H1 (cell line): Measurements from ENCODE around the gene DPEP2NB. TPM values are rescaled to one million over a fixed set of nuclear protein-coding genes. Genes with fewer than 3 reads are reported as not detected.

Experiments
- CTCF ChIA-PET: fragments of 300-600 bp; sonication (Branson Sonifier 250); formaldehyde crosslinking; loops from one replicate; lab custom pipeline; 2021; ENCODE audit not compliant: partially characterized antibody; lab: Charles Lee
- POLR2A ChIA-PET: fragments of 300-600 bp; sonication (Branson Sonifier 250); formaldehyde crosslinking; loops from one replicate; lab custom pipeline; 2021; ENCODE audit warnings: inconsistent platforms; ENCODE audit not compliant: partially characterized antibody; lab: Charles Lee
- DNase-seq, 2 experiments: peaks; one replicate each; pipeline versions ENCODE4 v3.0.0 to v3.0.0-alpha.2; 2010 to 2022; ENCODE audit warnings: low spot score in 2 of 2, low read depth in 1 of 2, mixed read lengths in 1 of 2
- FAIRE-seq: peaks from 2 replicates; lab custom pipeline; 2011; peaks lifted over from hg19 to GRCh38; lab: Jason Lieb, UNC
- H2AFZ ChIP-seq: 2 replicates; pipeline ENCODE4 v1.8.1; 2012; ENCODE audit warnings: low read length, inconsistent platforms
- H2AK5ac ChIP-seq: 2 replicates; pipeline ENCODE4 v1.6.1; 2013; ENCODE audit warnings: low read depth, low read length
- H2BK120ac ChIP-seq: replicated peaks from 2 replicates; pipeline ENCODE3; 2013; ENCODE audit warnings: low read depth, low read length, inconsistent platforms
- H2BK12ac ChIP-seq: 2 replicates; pipeline ENCODE4 v1.6.1; 2013; ENCODE audit warnings: low read depth, low read length
- H2BK15ac ChIP-seq: 2 replicates; pipeline ENCODE4 v1.6.1; 2013; ENCODE audit warnings: low read length
- H2BK20ac ChIP-seq: 2 replicates; pipeline ENCODE4 v1.6.1; 2013; ENCODE audit warnings: low read length
- H2BK5ac ChIP-seq: 2 replicates; pipeline ENCODE4 v1.6.1; 2013; ENCODE audit warnings: low read depth, low read length
- H3K14ac ChIP-seq: 2 replicates; pipeline ENCODE4 v1.6.1; 2013; ENCODE audit warnings: inconsistent platforms; ENCODE audit not compliant: insufficient read length
- H3K18ac ChIP-seq: 2 replicates; pipeline ENCODE4 v1.6.1; 2013; ENCODE audit warnings: low read length; ENCODE audit errors: extremely low read depth
- H3K23ac ChIP-seq: 2 replicates; pipeline ENCODE4 v1.6.1; 2013; ENCODE audit warnings: inconsistent platforms; ENCODE audit not compliant: insufficient read length
- H3K23me2 ChIP-seq: 2 replicates; pipeline ENCODE4 v1.6.1; 2013; ENCODE audit warnings: low read depth, low read length
- H3K27ac ChIP-seq: 2 replicates; pipeline ENCODE4 v1.6.1; 2011; ENCODE audit warnings: low read depth, low read length, inconsistent platforms
- H3K27me3 ChIP-seq, 4 experiments: replicated peaks in 1 of 4; 1 replicate in 1 of 4; 2 replicates in 3 of 4; pipeline versions ENCODE4 v1.6.1 to v1.8.1; 2011 to 2013; ENCODE audit warnings: low read length in 3 of 4, mild to moderate bottlenecking in 3 of 4, inconsistent platforms in 2 of 4, mixed read lengths in 2 of 4, moderate library complexity in 1 of 4; ENCODE audit not compliant: control insufficient read depth in 3 of 4, insufficient read depth in 3 of 4; ENCODE audit errors: extremely low read depth in 1 of 4
- H3K36me3 ChIP-seq, 4 experiments: 2 replicates each; pipeline versions ENCODE4 v1.6.1 to v1.8.1; 2011 to 2013; ENCODE audit warnings: mild to moderate bottlenecking in 4 of 4, low read length in 3 of 4, moderate library complexity in 2 of 4, control low read depth in 1 of 4, inconsistent platforms in 1 of 4; ENCODE audit not compliant: insufficient read depth in 4 of 4, control insufficient read depth in 2 of 4
- H3K4ac ChIP-seq: replicated peaks from 2 replicates; pipeline ENCODE3; 2013; ENCODE audit warnings: low read length, low read depth, mixed read lengths, inconsistent platforms; ENCODE audit not compliant: insufficient read length
- H3K4me1 ChIP-seq, 4 experiments: replicated peaks in 1 of 4; 1 replicate in 1 of 4; 2 replicates in 3 of 4; pipeline versions ENCODE4 v1.6.1 to v1.8.1; 2011 to 2013; ENCODE audit warnings: low read length in 3 of 4, inconsistent platforms in 2 of 4, mixed read lengths in 1 of 4; ENCODE audit not compliant: insufficient read depth in 4 of 4, control insufficient read depth in 3 of 4
- H3K4me2 ChIP-seq, 2 experiments: 2 replicates each; pipeline versions ENCODE4 v1.6.1 to v1.8.1; 2011 to 2013; ENCODE audit warnings: low read depth in 2 of 2, low read length in 2 of 2, control low read depth in 1 of 2, inconsistent platforms in 1 of 2, mild to moderate bottlenecking in 1 of 2; ENCODE audit not compliant: insufficient read depth in 1 of 2
- H3K4me3 ChIP-seq, 4 experiments: fragments of 200-600, 300-600 bp in 1 of 4; sonication (generic), shearing (Covaris generic), sonication (Bioruptor Twin) in 1 of 4; 2 replicates each; pipeline versions ENCODE4 v1.5.1 to v1.8.1; 2011 to 2016; ENCODE audit warnings: low read length in 4 of 4, low read depth in 3 of 4, control low read depth in 2 of 4, inconsistent platforms in 2 of 4, mild to moderate bottlenecking in 2 of 4, mixed read lengths in 1 of 4, moderate library complexity in 1 of 4; ENCODE audit not compliant: insufficient read depth in 2 of 4; ENCODE audit errors: extremely low read depth in 1 of 4
- H3K56ac ChIP-seq: replicated peaks from 2 replicates; pipeline ENCODE3; 2013; ENCODE audit warnings: low read depth, mild to moderate bottlenecking, mixed read lengths, low read length, inconsistent platforms; ENCODE audit not compliant: insufficient read length
- H3K79me1 ChIP-seq: 2 replicates; pipeline ENCODE4 v1.6.1; 2013; ENCODE audit warnings: low read depth, low read length, control low read depth
- H3K79me2 ChIP-seq, 2 experiments: 2 replicates each; pipeline versions ENCODE4 v1.6.1 to v1.8.1; 2012 to 2013; ENCODE audit warnings: low read length in 2 of 2, mild to moderate bottlenecking in 2 of 2, inconsistent platforms in 1 of 2; ENCODE audit not compliant: insufficient read depth in 2 of 2, control insufficient read depth in 1 of 2
- H3K9ac ChIP-seq, 4 experiments: replicated peaks in 1 of 4; 1 replicate in 1 of 4; 2 replicates in 3 of 4; pipeline versions ENCODE4 v1.6.1 to v1.8.1; 2011 to 2013; ENCODE audit warnings: low read depth in 3 of 4, low read length in 3 of 4, control low read depth in 2 of 4, mild to moderate bottlenecking in 2 of 4, moderate library complexity in 2 of 4, inconsistent platforms in 1 of 4; ENCODE audit errors: extremely low read depth in 1 of 4
- H3K9me3 ChIP-seq, 2 experiments: 2 replicates each; pipeline versions ENCODE4 v1.6.1 to v1.8.1; 2012 to 2013; ENCODE audit warnings: mild to moderate bottlenecking in 2 of 2, moderate library complexity in 2 of 2, control low read depth in 1 of 2, inconsistent platforms in 1 of 2, low read depth in 1 of 2, low read length in 1 of 2, mixed read lengths in 1 of 2; ENCODE audit not compliant: insufficient read depth in 2 of 2
- H4K20me1 ChIP-seq, 2 experiments: replicated peaks in 1 of 2; 2 replicates each; pipeline versions ENCODE3 to v1.8.1; 2011 to 2013; ENCODE audit warnings: inconsistent platforms in 2 of 2, low read length in 2 of 2, mild to moderate bottlenecking in 1 of 2; ENCODE audit not compliant: insufficient read depth in 2 of 2, control insufficient read depth in 1 of 2
- H4K5ac ChIP-seq: 2 replicates; pipeline ENCODE4 v1.6.1; 2013; ENCODE audit warnings: low read length, low read depth, mixed read lengths, inconsistent platforms; ENCODE audit not compliant: insufficient read length
- H4K8ac ChIP-seq: 2 replicates; pipeline ENCODE4 v1.8.0; 2013; ENCODE audit warnings: mild to moderate bottlenecking, moderate library complexity, low read length, inconsistent platforms; ENCODE audit not compliant: insufficient read depth; ENCODE audit errors: extremely low read depth
- H4K91ac ChIP-seq: replicated peaks from 2 replicates; pipeline ENCODE3; 2013; ENCODE audit warnings: low read length, mixed read lengths, inconsistent platforms; ENCODE audit not compliant: insufficient read length
- CHD2 ChIP-seq: IDR thresholded peaks from 2 replicates; pipeline ENCODE4 v1.6.1; 2012; ENCODE audit warnings: low read length, improper control_type of control experiment
- E2F6 ChIP-seq: IDR thresholded peaks from 2 replicates; pipeline ENCODE4 v1.6.1; 2012; ENCODE audit warnings: inconsistent platforms
- EGR1 ChIP-seq: IDR thresholded peaks from 2 replicates; pipeline ENCODE4 v1.6.1; 2011; ENCODE audit warnings: low read depth, low read length, borderline replicate concordance
- KDM1A ChIP-seq: fragments of 200-600, 300-600 bp; sonication (generic); IDR thresholded peaks from 2 replicates; pipeline ENCODE4 v1.7.1; 2016; ENCODE audit warnings: mild to moderate bottlenecking, low read length, borderline replicate concordance
- RNF2 ChIP-seq: fragments of 200-900, 300-1000 bp; sonication (generic); IDR thresholded peaks from 2 replicates; pipeline ENCODE4 v1.7.1; 2016; ENCODE audit warnings: borderline replicate concordance, low read depth, mild to moderate bottlenecking, antibody characterized with exemption, low read length; ENCODE audit not compliant: poor library complexity, severe bottlenecking; ENCODE audit errors: missing control alignments
- SIN3A ChIP-seq, 2 experiments: IDR thresholded peaks in 1 of 2; conservative IDR thresholded peaks in 1 of 2; 2 replicates each; pipeline ENCODE4 v1.6.1; 2011 to 2012; ENCODE audit warnings: low read length in 2 of 2, improper control_type of control experiment in 1 of 2, low read depth in 1 of 2, mild to moderate bottlenecking in 1 of 2
- USF2 ChIP-seq: IDR thresholded peaks from 2 replicates; pipeline ENCODE4 v1.6.1; 2011; ENCODE audit warnings: low read length, improper control_type of control experiment
- WGBS, 2 experiments: shearing (Covaris generic) in 1 of 2; methylation state at CpG; one replicate each; pipeline versions ENCODE4 v1.1.6 to v1.1.7; 2013 to 2015; ENCODE audit warnings: low lambda C conversion rate in 2 of 2, mixed read lengths in 2 of 2, inconsistent platforms in 1 of 2, low coverage in 1 of 2, missing lambda C conversion rate in 1 of 2; ENCODE audit not compliant: insufficient replicate concordance in 2 of 2, insufficient coverage in 1 of 2, insufficient read length in 1 of 2; ENCODE audit errors: extremely low coverage in 1 of 2, missing lambda C conversion rate in 1 of 2; 5-methylcytosine and 5-hydroxymethylcytosine counted together
- polyA plus RNA-seq, 7 experiments: library from polyadenylated mRNA; depleted of rRNA in 3 of 7; stranded (reverse) in 5 of 7; unstranded in 2 of 7; fragments of >200 nt in 5 of 7; fragments of 200-250 nt in 2 of 7; gene quantifications; 1 replicate in 5 of 7; 2 replicates in 1 of 7; 4 replicates in 1 of 7; pipeline versions ENCODE4 v1.2.1 to v1.2.3, GENCODE V29; 2011 to 2013; ENCODE audit warnings: missing spikeins in 2 of 7, mixed read lengths in 2 of 7
- total RNA-seq: library from RNA; stranded (reverse); fragmentation: NEBNext Ultra II Directional; extraction: Animal tissue kit (Norgen Biotek cat#: 25700); gene quantifications from 2 replicates; pipeline ENCODE4 v1.2.1, GENCODE V29; 2021

The DPEP2NB gene
- total and polyA plus RNA-seq, 2 of the 8 experiments (the other 6 are each of a cell fraction or from before 2014, with no cell fraction given): not detected

- H2BK12ac ChIP-seq: peak within 1 kb of the TSS; percentile 80; the same call in 1 of the 2 replicates
- no peak within 1 kb of the TSS for H3K23ac ChIP-seq
- H3K79me1 ChIP-seq: peaks cover 18% of the 10 kb centered on the region; the same call in 1 of the 2 replicates
- FAIRE-seq (no peak), DNase-seq (peak in 1 of 2 experiments; percentile 88)
- H3K9ac ChIP-seq: peak within 1 kb of the TSS; percentile 2 to 68 (median 26); a peak in 5 of 7 replicates
- peak within 1 kb of the TSS; percentile 75 to 77 for H3K4me2 ChIP-seq
- H3K18ac ChIP-seq: peak within 1 kb of the TSS; percentile 83
- no peak within 1 kb of the TSS for H2AK5ac ChIP-seq
- H3K56ac ChIP-seq: peak within 1 kb of the TSS; percentile 70
- peak within 1 kb of the TSS; percentile 84 for H4K8ac ChIP-seq
- H2BK15ac ChIP-seq: peak within 1 kb of the TSS; percentile 92; the same call in 1 of the 2 replicates
- peaks cover 0 to 16% of the 10 kb centered on the region in 2 experiments for H4K20me1 ChIP-seq
- CTCF ChIA-PET: interaction anchor here (0.6 to 10.9 kb wide), 8 partner anchors 9 to 72 kb away, joined by 3 to 90 read pairs (median 8); partner anchors contain the start of genes DPEP3 and LCAT
- H3K9me3 ChIP-seq: no peaks in the 10 kb centered on the region
- H2BK20ac ChIP-seq: no peak within 1 kb of the TSS
- H3K23me2 ChIP-seq: peaks cover 7% of the 10 kb centered on the region; the same call in 1 of the 2 replicates
- peak within 1 kb of the TSS; percentile 75; the same call in 1 of the 2 replicates for H2BK5ac ChIP-seq
- H3K4me1 ChIP-seq: peaks cover 6 to 25% (median 19%) of the 10 kb centered on the region in 4 experiments
- no peak within 1 kb of the TSS for H3K27ac ChIP-seq
- H2BK120ac ChIP-seq: no peak within 1 kb of the TSS
- H3K4ac ChIP-seq: peak within 1 kb of the TSS; percentile 15
- H3K79me2 ChIP-seq: peaks cover 0 to 4% of the 10 kb centered on the region in 2 experiments; a peak in 2 of 4 replicates
- H4K91ac ChIP-seq: peak within 1 kb of the TSS; percentile 98
- peak within 1 kb of the TSS; percentile 29 for H4K5ac ChIP-seq
- H3K36me3 ChIP-seq: no peaks in the 10 kb centered on the region
- H3K14ac ChIP-seq: no peak within 1 kb of the TSS
- no peak within 1 kb of the TSS; the same call in 1 of the 2 replicates for H2AFZ ChIP-seq
- WGBS, 2 experiments: 9% methylated on average over 29 of the region's 78 CpGs; no CpG with 5 or more reads in 1 of the 2 experiments
- H3K4me3 ChIP-seq: peak within 1 kb of the TSS; percentile 48 to 67 (median 64)
- no peaks in the 10 kb centered on the region for H3K27me3 ChIP-seq
- POLR2A ChIA-PET: interaction anchor here (0.6 to 2.8 kb wide), 7 partner anchors 8 to 82 kb away, joined by 3 to 8 read pairs (median 4); partner anchors contain the start of genes DDX28 and DUS2
- TF ChIP-seq RNF2 (no peak), EGR1 (peak; percentile 49; the same call in 1 of the 2 replicates), USF2 (no peak), SIN3A (conservative IDR thresholded peaks at IDR 0.05 in 1 of 2, IDR thresholded peaks at IDR 0.05 in 1 of 2; ENCODE audit: low read depth in 1 of 2, low read length in 2 of 2) (0 out of 4 replicates have a peak, but pooled peaks of 1 of the 2 experiments have one; percentile 61), E2F6 (peak; percentile 16; the same call in 1 of the 2 replicates), KDM1A (peak; percentile 98), CHD2 (no peak)
Observed at GRCh38 chr16:67968400-67969253, 47.1 kb downstream of the DPEP2NB start, which contains the start of gene SLC12A4. SLC12A4 (minus strand) TSS chr16:67968637; CDS start chr16:67968553, 84 bp downstream.
